ENCODE results near the gene SP3.

The SP3 gene

GRCh38 chr2:173965372-173966025 is at the start of gene SP3:
Gene SP3, minus strand, starts transcription at chr2:173965373. Its CDS starts 202 bp downstream, at chr2:173965171.
- intact Hi-C loops (cut with DNase I), result no loop called here
- DNase-seq, result peak; percentile 90 to 98 (median 96)

- DNase-seq, result no peak
- intact Hi-C loops (cut with DNase I), result no loop called here
Observed at GRCh38 chr2:174014699-174015070, 49.5 kb upstream of the SP3 start.

GRCh38 chr2:174014011-174014698 is 49.0 kb upstream of the SP3 start:
- intact Hi-C loops (cut with DNase I), result no loop called here
- no peak for DNase-seq

- peak in 15 of 42 donors; percentile 19 to 60 (median 32) for DNase-seq
- intact Hi-C loops (cut with DNase I), result no loop called here
Observed at GRCh38 chr2:174013315-174013751, 48.2 kb upstream of the SP3 start.

GRCh38 chr2:174012347-174013314 is 47.5 kb upstream of the SP3 start:
- peak in 40 of 42 donors; percentile 27 to 80 (median 56) for DNase-seq
- intact Hi-C loops (cut with DNase I), result no loop called here

- intact Hi-C loops (cut with DNase I), result no loop called here
- DNase-seq, result no peak
Observed at GRCh38 chr2:174011796-174012195, 46.6 kb upstream of the SP3 start.

GRCh38 chr2:174011173-174011572 is 46.0 kb upstream of the SP3 start:
- DNase-seq, result no peak
- intact Hi-C loops (cut with DNase I), result no loop called here

GRCh38 chr2:174009488-174010223 is 44.5 kb upstream of the SP3 start:
- intact Hi-C loops (cut with DNase I), result no loop called here
- no peak for DNase-seq

GRCh38 chr2:174008720-174009119 is 43.5 kb upstream of the SP3 start:
- intact Hi-C loops (cut with DNase I), result no loop called here
- DNase-seq, result no peak

- intact Hi-C loops (cut with DNase I), result no loop called here
- no peak for DNase-seq
Observed at GRCh38 chr2:174007010-174007409, 41.8 kb upstream of the SP3 start.

- intact Hi-C loops (cut with DNase I), result no loop called here
- DNase-seq, result no peak
Observed at GRCh38 chr2:174005801-174006419, 40.7 kb upstream of the SP3 start.

GRCh38 chr2:174004905-174005605 is 39.9 kb upstream of the SP3 start:
- intact Hi-C loops (cut with DNase I), result no loop called here
- no peak for DNase-seq

- intact Hi-C loops (cut with DNase I), result no loop called here
- DNase-seq, result no peak
Observed at GRCh38 chr2:174003720-174004695, 38.8 kb upstream of the SP3 start.

- intact Hi-C loops (cut with DNase I), result no loop called here
Observed at GRCh38 chr2:174002679-174003078, 37.5 kb upstream of the SP3 start.

GRCh38 chr2:174001107-174001506 is 35.9 kb upstream of the SP3 start:
- no peak for DNase-seq
- intact Hi-C loops (cut with DNase I), result no loop called here

More at GRCh38 chr2:174002679-174003078, 37.5 kb upstream of the SP3 start:
- DNase-seq, result no peak

GRCh38 chr2:173999724-174000123 is 34.6 kb upstream of the SP3 start:
- DNase-seq, result no peak
- intact Hi-C loops (cut with DNase I), result no loop called here

- peak in 24 of 42 donors; percentile 16 to 62 (median 40) for DNase-seq
- intact Hi-C loops (cut with DNase I), result no loop called here
Observed at GRCh38 chr2:173999272-173999671, 34.1 kb upstream of the SP3 start.

Measured in head of caudate nucleus (tissue), 42 donors.